Neural progenitor cell (in vitro differentiated cells): ENCODE measurements around the gene SMARCAL1.

Experiments used
- EZH2 ChIP-seq: fragments of 200-600 bp; sonication (generic); IDR thresholded peaks from 2 replicates; pipeline ENCODE4 v1.6.1; 2017; ENCODE audit warnings: antibody characterized with exemption, mild to moderate bottlenecking, moderate library complexity
- EZH2phosphoT487 ChIP-seq: fragments of 200-600 bp; sonication (generic); IDR thresholded peaks from 2 replicates; pipeline ENCODE4 v1.6.1; 2017; ENCODE audit warnings: antibody characterized with exemption
- TF ChIP-seq, protein P1 (sequence below): fragments of 200-600 bp; sonication (generic); IDR thresholded peaks from 2 replicates; pipeline ENCODE4 v1.5.1; 2017; ENCODE audit warnings: antibody characterized with exemption, mild to moderate bottlenecking

DNA sequence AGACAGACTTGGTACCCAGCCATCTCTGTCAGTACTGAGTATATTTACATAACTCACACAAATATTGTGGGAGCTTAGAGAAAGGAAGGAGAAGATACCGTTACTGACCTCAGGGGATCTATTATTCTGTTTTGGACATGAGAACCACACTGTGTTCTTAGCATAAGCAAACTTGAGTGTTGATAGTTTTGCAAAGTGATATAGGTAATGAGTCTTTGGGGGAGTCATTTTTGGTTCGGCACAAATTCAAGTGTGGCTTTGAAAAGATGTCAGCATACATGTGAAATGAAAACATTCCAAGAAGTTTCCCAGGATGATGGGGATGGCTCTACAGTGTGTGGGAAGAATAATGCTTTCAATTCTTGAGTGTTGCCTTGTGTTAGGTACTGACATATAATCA lies 24.1 kb downstream of the SMARCAL1 start:
- TF ChIP-seq, protein P1, sequence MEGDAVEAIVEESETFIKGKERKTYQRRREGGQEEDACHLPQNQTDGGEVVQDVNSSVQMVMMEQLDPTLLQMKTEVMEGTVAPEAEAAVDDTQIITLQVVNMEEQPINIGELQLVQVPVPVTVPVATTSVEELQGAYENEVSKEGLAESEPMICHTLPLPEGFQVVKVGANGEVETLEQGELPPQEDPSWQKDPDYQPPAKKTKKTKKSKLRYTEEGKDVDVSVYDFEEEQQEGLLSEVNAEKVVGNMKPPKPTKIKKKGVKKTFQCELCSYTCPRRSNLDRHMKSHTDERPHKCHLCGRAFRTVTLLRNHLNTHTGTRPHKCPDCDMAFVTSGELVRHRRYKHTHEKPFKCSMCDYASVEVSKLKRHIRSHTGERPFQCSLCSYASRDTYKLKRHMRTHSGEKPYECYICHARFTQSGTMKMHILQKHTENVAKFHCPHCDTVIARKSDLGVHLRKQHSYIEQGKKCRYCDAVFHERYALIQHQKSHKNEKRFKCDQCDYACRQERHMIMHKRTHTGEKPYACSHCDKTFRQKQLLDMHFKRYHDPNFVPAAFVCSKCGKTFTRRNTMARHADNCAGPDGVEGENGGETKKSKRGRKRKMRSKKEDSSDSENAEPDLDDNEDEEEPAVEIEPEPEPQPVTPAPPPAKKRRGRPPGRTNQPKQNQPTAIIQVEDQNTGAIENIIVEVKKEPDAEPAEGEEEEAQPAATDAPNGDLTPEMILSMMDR = no peak
- no peak for TF ChIP-seq EZH2phosphoT487
- TF ChIP-seq EZH2 = no peak
